Nephron progenitor cell (in vitro differentiated cells): Measurements from ENCODE around the gene ZNF646.

Experiments
- DNase-seq: peaks from one replicate; pipeline ENCODE4 v3.0.0; 2021
- H3K27ac Mint-ChIP-seq: 2 replicates; pipeline ENCODE4 v1.8.0; 2021; ENCODE audit warnings: mild to moderate bottlenecking, moderate library complexity, mixed read lengths
- H3K27me3 Mint-ChIP-seq: 2 replicates; pipeline ENCODE4 v1.8.0; 2021; ENCODE audit warnings: mild to moderate bottlenecking, low read depth, mixed read lengths; ENCODE audit not compliant: poor library complexity
- H3K36me3 Mint-ChIP-seq: 2 replicates; pipeline ENCODE4 v1.8.0; 2021; ENCODE audit warnings: low read depth, mixed read lengths
- H3K4me1 Mint-ChIP-seq: 2 replicates; pipeline ENCODE4 v1.8.0; 2021; ENCODE audit warnings: mixed read lengths
- H3K4me3 Mint-ChIP-seq: 2 replicates; pipeline ENCODE4 v1.8.0; 2021; ENCODE audit warnings: mild to moderate bottlenecking, moderate library complexity, mixed read lengths
- H3K9me3 Mint-ChIP-seq: 2 replicates; pipeline ENCODE4 v1.8.0; 2021; ENCODE audit warnings: mild to moderate bottlenecking, moderate library complexity, mixed read lengths
- CTCF ChIP-seq: fragments of 200-600 bp; sonication (generic); IDR thresholded peaks from 2 replicates; pipeline ENCODE4 v1.5.0; 2021; ENCODE audit warnings: antibody characterized with exemption

ZNF646 gene

GRCh38 chr16:31080035-31080629, 5.9 kb downstream of the ZNF646 start:
- Mint-ChIP-seq H3K27ac (no peak overlapping the region), H3K4me1 (peaks cover 9% of the 10 kb centered on the region), H3K4me3 (no peak overlapping the region), H3K27me3 (no peaks in the 10 kb centered on the region), H3K36me3 (peaks cover 28% of the 10 kb centered on the region), H3K9me3 (no peaks in the 10 kb centered on the region)
- no peak for DNase-seq
- TF ChIP-seq CTCF = no peak

GRCh38 chr16:31080756-31081419, 6.7 kb downstream of the ZNF646 start:
- Mint-ChIP-seq H3K27me3 (peaks cover 3% of the 10 kb centered on the region), H3K4me3 (no peak overlapping the region)
- no peak for DNase-seq

GRCh38 chr16:31081428-31082351, 7.5 kb downstream of the ZNF646 start:
- H3K27me3 Mint-ChIP-seq = peaks cover 3% of the 10 kb centered on the region
- peaks cover 32% of the 10 kb centered on the region for H3K36me3 Mint-ChIP-seq
- no peak for TF ChIP-seq CTCF
- H3K27ac Mint-ChIP-seq = peak overlapping the region; percentile 88
- no peak overlapping the region for H3K4me3 Mint-ChIP-seq
- H3K9me3 Mint-ChIP-seq = no peaks in the 10 kb centered on the region
- no peak for DNase-seq
- H3K4me1 Mint-ChIP-seq = peaks cover 8% of the 10 kb centered on the region

More at GRCh38 chr16:31080756-31081419, 6.7 kb downstream of the ZNF646 start:
- TF ChIP-seq CTCF = no peak
- H3K4me1 Mint-ChIP-seq = peaks cover 8% of the 10 kb centered on the region
- H3K36me3 Mint-ChIP-seq = peaks cover 32% of the 10 kb centered on the region
- peak overlapping the region; percentile 61 for H3K27ac Mint-ChIP-seq
- no peaks in the 10 kb centered on the region for H3K9me3 Mint-ChIP-seq

GRCh38 chr16:31082368-31083045, 8.3 kb downstream of the ZNF646 start:
- no peak for TF ChIP-seq CTCF
- H3K27me3 Mint-ChIP-seq = peaks cover 3% of the 10 kb centered on the region
- no peaks in the 10 kb centered on the region for H3K9me3 Mint-ChIP-seq
- H3K4me3 Mint-ChIP-seq = no peak overlapping the region
- peak overlapping the region; percentile 91 for H3K27ac Mint-ChIP-seq
- H3K36me3 Mint-ChIP-seq = peaks cover 32% of the 10 kb centered on the region
- peaks cover 8% of the 10 kb centered on the region for H3K4me1 Mint-ChIP-seq
- no peak for DNase-seq

GRCh38 chr16:31083081-31083480, 8.9 kb downstream of the ZNF646 start:
- H3K27ac Mint-ChIP-seq = no peak overlapping the region

More at GRCh38 chr16:31083081-31083480, 8.9 kb downstream of the ZNF646 start:
- H3K36me3 Mint-ChIP-seq = peaks cover 26% of the 10 kb centered on the region
- no peaks in the 10 kb centered on the region for H3K9me3 Mint-ChIP-seq
- peaks cover 3% of the 10 kb centered on the region for H3K27me3 Mint-ChIP-seq
- peaks cover 8% of the 10 kb centered on the region for H3K4me1 Mint-ChIP-seq
- no peak for TF ChIP-seq CTCF
- no peak for DNase-seq
- H3K4me3 Mint-ChIP-seq = no peak overlapping the region
